Karpas-422 (cell line): ENCODE data around the gene SNX32. TPM values are rescaled to one million over a fixed set of nuclear protein-coding genes. Genes with fewer than 3 reads are reported as not detected.

Experiments used
- DNase-seq: peaks from one replicate; pipeline ENCODE4 v3.0.0-alpha.2; 2015
- H2AFZ ChIP-seq: fragments of 200-600 bp; sonication (generic); 2 replicates; pipeline ENCODE4 v1.6.1; 2014; ENCODE audit warnings: antibody characterized with exemption, low read length, mixed read lengths
- H3K27ac ChIP-seq: fragments of 200-600 bp; sonication (generic); 2 replicates; pipeline ENCODE4 v1.5.1; 2014; ENCODE audit warnings: mild to moderate bottlenecking, low read length, moderate library complexity
- H3K27me3 ChIP-seq: fragments of 200-600 bp; sonication (generic); 2 replicates; pipeline ENCODE4 v1.6.1; 2014; ENCODE audit warnings: low read length, mixed read lengths
- H3K36me3 ChIP-seq: fragments of 200-600 bp; sonication (generic); 2 replicates; pipeline ENCODE4 v1.6.1; 2014; ENCODE audit warnings: low read length, mixed read lengths; ENCODE audit not compliant: insufficient read depth
- H3K4me1 ChIP-seq: fragments of 200-600 bp; sonication (generic); 2 replicates; pipeline ENCODE4 v1.6.1; 2014; ENCODE audit warnings: mild to moderate bottlenecking, low read length, mixed read lengths
- H3K4me2 ChIP-seq: fragments of 200-600 bp; sonication (generic); 2 replicates; pipeline ENCODE4 v1.6.1; 2014; ENCODE audit warnings: low read length, low read depth, mild to moderate bottlenecking; ENCODE audit not compliant: poor library complexity, severe bottlenecking
- H3K4me3 ChIP-seq: fragments of 200-600 bp; sonication (generic); 2 replicates; pipeline ENCODE4 v1.5.1; 2014; ENCODE audit warnings: mild to moderate bottlenecking, antibody characterized with exemption, low read length, mixed read lengths
- H3K79me2 ChIP-seq: fragments of 200-600 bp; sonication (generic); 2 replicates; pipeline ENCODE4 v1.6.1; 2014; ENCODE audit warnings: mild to moderate bottlenecking, low read length, mixed read lengths
- H3K9ac ChIP-seq: fragments of 200-600 bp; sonication (generic); 2 replicates; pipeline ENCODE4 v1.6.0; 2014; ENCODE audit warnings: low read length
- H3K9me2 ChIP-seq: fragments of 200-600 bp; sonication (generic), shearing (Covaris generic); replicated peaks from 2 replicates; pipeline ENCODE4 v1.6.0; 2014; ENCODE audit warnings: mild to moderate bottlenecking, low read length, moderate library complexity; ENCODE audit not compliant: insufficient read depth
- H3K9me3 ChIP-seq: fragments of 300-700, 200-600 bp; sonication (generic); 2 replicates; pipeline ENCODE4 v1.6.1; 2014; ENCODE audit warnings: low read length, mixed read lengths
- H4K20me1 ChIP-seq: fragments of 200-600 bp; sonication (generic); 2 replicates; pipeline ENCODE4 v1.6.1; 2014; ENCODE audit warnings: mild to moderate bottlenecking, antibody characterized with exemption, low read length, low read depth; ENCODE audit not compliant: insufficient read depth
- total RNA-seq: library from RNA; depleted of rRNA; stranded (reverse); fragments of >200 nt; shearing (Covaris generic); gene quantifications from 2 replicates; pipeline ENCODE4 v1.2.3, GENCODE V29; 2014; ENCODE audit warnings: low replicate concordance

Gene SNX32
- total RNA-seq, 1 experiment from 2014 or later: not detected

GRCh38 chr11:65860278-65861164 is 26.8 kb downstream of the SNX32 start, which contains the start of gene MUS81:
Gene MUS81, plus strand, starts transcription at chr11:65860433. Its CDS starts 321 bp downstream, at chr11:65860754.
- H3K9me3 ChIP-seq: no peaks in the 10 kb centered on the region
- H3K27ac ChIP-seq: peak within 1 kb of the TSS; percentile 92
- peak within 1 kb of the TSS; percentile 87 for H3K9ac ChIP-seq
- DNase-seq: peak; percentile 99
- peaks cover 38% of the 10 kb centered on the region for H3K79me2 ChIP-seq
- H3K9me2 ChIP-seq: no peaks in the 10 kb centered on the region
- H3K27me3 ChIP-seq: no peaks in the 10 kb centered on the region
- 0 out of 2 replicates have a peak within 1 kb of the TSS, but pooled peaks have one; percentile 29 for H2AFZ ChIP-seq
- H3K4me1 ChIP-seq: peaks cover 34% of the 10 kb centered on the region
- H3K4me3 ChIP-seq: peak within 1 kb of the TSS; percentile 91
- peak within 1 kb of the TSS; percentile 88 for H3K4me2 ChIP-seq
- H3K36me3 ChIP-seq: peaks cover 33% of the 10 kb centered on the region
- peaks cover 21% of the 10 kb centered on the region for H4K20me1 ChIP-seq

GRCh38 chr11:65861165-65861505 is 27.4 kb downstream of the SNX32 start:
- Histone ChIP-seq H3K4me2 (peak overlapping the region; percentile 88), H3K79me2 (peaks cover 32% of the 10 kb centered on the region), H3K4me1 (peaks cover 32% of the 10 kb centered on the region), H4K20me1 (peaks cover 14% of the 10 kb centered on the region), H3K4me3 (peak overlapping the region; percentile 91), H3K27me3 (no peaks in the 10 kb centered on the region), H3K9me2 (no peaks in the 10 kb centered on the region), H3K9me3 (no peaks in the 10 kb centered on the region), H2AFZ (0 out of 2 replicates have a peak overlapping the region, but pooled peaks have one; percentile 29), H3K27ac (peak overlapping the region; percentile 90), H3K36me3 (peaks cover 27% of the 10 kb centered on the region), H3K9ac (peak overlapping the region; percentile 87)
- no peak for DNase-seq

- H3K9me2 ChIP-seq: no peaks in the 10 kb centered on the region
- H3K9me3 ChIP-seq: no peaks in the 10 kb centered on the region
- H3K4me2 ChIP-seq: peak overlapping the region; percentile 88
- H3K4me1 ChIP-seq: peaks cover 27% of the 10 kb centered on the region
- H3K36me3 ChIP-seq: peaks cover 22% of the 10 kb centered on the region
- H3K4me3 ChIP-seq: peak overlapping the region; percentile 91
- no peaks in the 10 kb centered on the region for H3K27me3 ChIP-seq
- H3K27ac ChIP-seq: peak overlapping the region; percentile 90; the same call in 1 of the 2 replicates
- H3K9ac ChIP-seq: peak overlapping the region; percentile 87
- H2AFZ ChIP-seq: no peak overlapping the region
- H3K79me2 ChIP-seq: peaks cover 27% of the 10 kb centered on the region
- DNase-seq: no peak
- peaks cover 9% of the 10 kb centered on the region for H4K20me1 ChIP-seq
Measured at GRCh38 chr11:65861533-65862183, 27.9 kb downstream of the SNX32 start.

- peaks cover 21% of the 10 kb centered on the region for H3K79me2 ChIP-seq
- H3K4me2 ChIP-seq: peak overlapping the region; percentile 88
- no peak overlapping the region for H3K27ac ChIP-seq
- no peaks in the 10 kb centered on the region for H3K27me3 ChIP-seq
- H3K36me3 ChIP-seq: peaks cover 20% of the 10 kb centered on the region
- H3K9ac ChIP-seq: peak overlapping the region; percentile 87
- peak overlapping the region; percentile 91; the same call in 1 of the 2 replicates for H3K4me3 ChIP-seq
- no peak for DNase-seq
- H3K9me3 ChIP-seq: no peaks in the 10 kb centered on the region
- no peaks in the 10 kb centered on the region for H3K9me2 ChIP-seq
- peaks cover 9% of the 10 kb centered on the region; the same call in 1 of the 2 replicates for H4K20me1 ChIP-seq
- H2AFZ ChIP-seq: no peak overlapping the region
- peaks cover 27% of the 10 kb centered on the region for H3K4me1 ChIP-seq
Measured at GRCh38 chr11:65862191-65862735, 28.5 kb downstream of the SNX32 start.

GRCh38 chr11:65862941-65863888 is 29.5 kb downstream of the SNX32 start:
- no peak for DNase-seq
- Histone ChIP-seq H3K9me2 (no peaks in the 10 kb centered on the region), H3K27me3 (no peaks in the 10 kb centered on the region), H3K4me2 (no peak overlapping the region), H3K27ac (no peak overlapping the region), H2AFZ (no peak overlapping the region), H3K9me3 (no peaks in the 10 kb centered on the region), H3K36me3 (peaks cover 17% of the 10 kb centered on the region), H3K4me1 (peaks cover 29% of the 10 kb centered on the region), H3K79me2 (peaks cover 18% of the 10 kb centered on the region), H3K9ac (no peak overlapping the region), H4K20me1 (peaks cover 14% of the 10 kb centered on the region), H3K4me3 (no peak overlapping the region)

- Histone ChIP-seq H3K36me3 (peaks cover 17% of the 10 kb centered on the region), H2AFZ (no peak overlapping the region), H3K9me2 (no peaks in the 10 kb centered on the region), H3K4me2 (no peak overlapping the region), H4K20me1 (peaks cover 19% of the 10 kb centered on the region), H3K9me3 (no peaks in the 10 kb centered on the region), H3K27ac (no peak overlapping the region), H3K4me1 (peaks cover 21% of the 10 kb centered on the region), H3K27me3 (no peaks in the 10 kb centered on the region), H3K4me3 (no peak overlapping the region), H3K79me2 (peaks cover 18% of the 10 kb centered on the region), H3K9ac (no peak overlapping the region)
- DNase-seq: no peak
Measured at GRCh38 chr11:65863889-65864705, 30.3 kb downstream of the SNX32 start.
